Glomerular visceral epithelial cell (primary cell): Measurements from ENCODE around the gene LEFTY2.
"Not testable (repeated sequence)": the region's sequence is repeated elsewhere in the genome, so short reads cannot be mapped to it uniquely, and the experiment has no call there.

ENCODE experiments used
- DNase-seq: peaks from one replicate; pipeline ENCODE4 v3.0.0-alpha.2; 2016; ENCODE audit errors: extremely low spot score

LEFTY2 gene

GRCh38 chr1:225903623-225904022 lies 37.4 kb downstream of the LEFTY2 start:
- no peak for DNase-seq

DNA sequence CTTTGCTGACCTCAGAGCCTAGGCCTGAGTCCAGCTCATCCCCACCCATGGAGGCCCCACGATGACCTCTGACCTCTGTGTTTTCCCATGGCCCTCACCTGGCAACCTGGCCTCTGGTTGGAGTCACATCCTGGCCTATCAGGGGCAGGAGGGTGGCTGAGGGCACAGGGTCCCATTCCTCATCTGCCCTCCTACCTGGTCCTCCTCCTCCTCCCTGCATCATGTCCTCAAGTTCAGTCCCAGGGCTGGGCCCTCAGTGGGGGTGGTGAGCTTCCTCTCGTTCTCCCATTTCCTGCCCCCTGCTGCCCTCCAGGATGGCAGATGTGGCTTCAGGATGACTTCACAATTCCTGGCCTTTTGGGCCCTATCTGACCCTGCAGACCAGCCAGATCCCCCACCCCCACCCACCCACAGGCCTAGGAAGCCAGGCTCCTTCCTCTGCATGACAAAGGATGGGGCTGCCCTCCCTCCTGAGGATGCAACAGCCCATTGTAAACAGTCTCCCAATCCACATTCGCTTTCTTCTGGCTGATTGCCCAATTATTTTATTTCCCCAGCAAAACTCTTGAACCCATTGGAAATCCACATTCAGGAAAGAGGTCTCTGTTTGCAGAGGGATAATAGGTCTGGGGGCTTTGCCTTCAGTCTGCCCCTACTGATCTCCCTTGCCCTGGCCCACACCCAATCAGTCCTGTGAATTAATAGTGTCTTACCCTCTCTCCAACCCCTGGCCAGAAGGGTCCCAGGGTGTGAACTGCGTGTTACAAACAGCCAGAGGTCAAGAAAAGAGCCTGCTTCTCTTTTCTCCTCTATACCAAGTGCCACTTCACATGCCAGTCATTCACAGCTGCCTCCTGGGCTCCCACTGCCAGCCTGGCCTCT lies 41.7 kb downstream of the LEFTY2 start:
- no peak for DNase-seq

DNA sequence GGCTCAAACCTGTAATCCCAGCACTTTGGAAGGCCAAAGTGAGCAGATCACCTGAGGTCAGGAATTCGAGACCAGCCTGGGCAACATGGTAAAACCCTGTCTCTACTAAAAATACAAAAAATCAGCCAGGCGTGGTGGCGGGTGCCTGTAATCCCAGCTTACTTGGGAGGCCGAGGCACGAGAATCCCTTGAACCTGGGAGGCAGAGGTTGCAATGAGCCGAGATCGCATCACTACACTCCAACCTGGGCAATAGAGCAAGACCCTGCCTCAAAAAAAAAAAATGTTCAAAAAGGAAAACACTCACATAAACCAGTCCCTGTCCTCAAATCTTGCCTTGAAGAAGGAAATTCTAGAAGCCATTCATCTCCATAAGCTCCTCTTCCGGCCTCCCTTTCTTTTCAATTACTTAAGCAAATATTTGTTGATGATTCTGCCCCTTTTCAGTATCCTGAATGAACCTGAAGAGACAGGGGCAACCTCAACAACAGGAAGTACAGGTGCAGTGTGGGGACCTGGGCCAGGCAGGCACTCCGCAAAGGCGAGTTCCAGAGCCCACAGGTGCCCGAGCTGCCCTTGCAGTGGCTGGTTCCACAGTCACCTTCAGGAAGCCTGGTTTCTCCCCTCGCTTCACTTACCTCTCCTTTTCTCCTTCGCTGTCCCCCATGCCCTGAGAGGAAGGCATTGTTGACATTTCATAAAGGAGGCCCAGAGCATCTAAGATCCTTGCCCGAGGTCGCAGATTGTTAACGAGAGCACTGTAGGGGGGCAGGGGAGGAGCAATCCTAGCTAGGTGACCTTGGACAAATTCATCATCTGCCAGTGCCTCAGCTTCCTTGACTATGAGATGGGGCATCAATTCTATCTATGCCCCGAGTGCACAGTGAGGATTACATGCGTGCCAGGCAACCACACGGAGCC lies 43.2 kb downstream of the LEFTY2 start:
- no peak for DNase-seq

DNA sequence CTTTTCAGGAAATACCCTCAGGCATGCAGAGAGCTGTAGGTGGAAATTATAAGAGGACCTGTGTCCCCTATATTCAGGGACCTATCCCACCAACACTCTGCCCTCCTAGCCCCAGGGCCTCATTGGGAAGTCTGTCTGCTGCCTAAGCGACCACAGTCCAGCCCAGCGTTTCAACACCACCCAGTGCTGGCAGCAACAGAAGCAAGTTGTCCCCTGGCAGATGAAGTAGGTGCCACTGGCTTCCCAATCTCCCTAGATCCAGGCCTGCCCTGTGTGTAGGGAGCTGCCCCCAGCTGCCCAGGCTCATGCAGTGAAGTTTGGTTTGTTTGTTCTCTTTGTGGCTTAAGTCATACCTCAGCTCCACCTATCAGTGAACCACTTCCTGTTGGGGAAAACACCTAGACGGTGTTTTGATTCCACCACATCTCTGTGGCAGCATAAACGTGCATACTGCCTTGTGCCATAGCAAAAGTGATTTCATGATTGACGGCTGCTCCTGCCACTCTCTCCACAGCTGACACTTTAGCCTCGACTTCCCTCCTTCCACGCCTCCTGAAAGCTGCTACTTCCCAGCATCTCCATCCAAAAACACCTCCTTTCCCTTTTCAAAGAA lies 44.0 kb downstream of the LEFTY2 start:
- peak; percentile 72 for DNase-seq

- no peak for DNase-seq
These were observed 44.5 kb downstream of the LEFTY2 start for GRCh38 chr1:225896494-225896893.

DNA sequence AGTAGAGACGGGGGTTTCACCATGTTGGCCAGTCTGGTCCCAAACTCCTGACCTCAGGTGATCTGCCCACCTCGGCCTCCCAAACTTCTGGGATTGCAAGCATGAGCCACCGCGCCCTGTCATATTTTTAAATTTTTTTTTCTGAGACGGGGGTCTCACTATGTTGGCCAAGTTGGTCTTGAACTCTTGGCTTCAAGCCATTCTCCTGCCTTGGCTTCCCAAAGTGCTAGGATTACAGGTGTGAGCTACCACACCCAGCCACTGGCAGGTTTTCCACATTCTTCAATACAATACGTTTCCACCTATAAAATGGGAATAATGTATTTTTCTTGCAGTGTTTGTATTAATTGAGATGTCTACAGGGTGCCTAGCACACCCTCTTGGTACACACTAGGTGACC lies 48.7 kb downstream of the LEFTY2 start:
- no peak for DNase-seq

- DNase-seq: no peak
These were observed 49.6 kb downstream of the LEFTY2 start for GRCh38 chr1:225891229-225891972.

DNA sequence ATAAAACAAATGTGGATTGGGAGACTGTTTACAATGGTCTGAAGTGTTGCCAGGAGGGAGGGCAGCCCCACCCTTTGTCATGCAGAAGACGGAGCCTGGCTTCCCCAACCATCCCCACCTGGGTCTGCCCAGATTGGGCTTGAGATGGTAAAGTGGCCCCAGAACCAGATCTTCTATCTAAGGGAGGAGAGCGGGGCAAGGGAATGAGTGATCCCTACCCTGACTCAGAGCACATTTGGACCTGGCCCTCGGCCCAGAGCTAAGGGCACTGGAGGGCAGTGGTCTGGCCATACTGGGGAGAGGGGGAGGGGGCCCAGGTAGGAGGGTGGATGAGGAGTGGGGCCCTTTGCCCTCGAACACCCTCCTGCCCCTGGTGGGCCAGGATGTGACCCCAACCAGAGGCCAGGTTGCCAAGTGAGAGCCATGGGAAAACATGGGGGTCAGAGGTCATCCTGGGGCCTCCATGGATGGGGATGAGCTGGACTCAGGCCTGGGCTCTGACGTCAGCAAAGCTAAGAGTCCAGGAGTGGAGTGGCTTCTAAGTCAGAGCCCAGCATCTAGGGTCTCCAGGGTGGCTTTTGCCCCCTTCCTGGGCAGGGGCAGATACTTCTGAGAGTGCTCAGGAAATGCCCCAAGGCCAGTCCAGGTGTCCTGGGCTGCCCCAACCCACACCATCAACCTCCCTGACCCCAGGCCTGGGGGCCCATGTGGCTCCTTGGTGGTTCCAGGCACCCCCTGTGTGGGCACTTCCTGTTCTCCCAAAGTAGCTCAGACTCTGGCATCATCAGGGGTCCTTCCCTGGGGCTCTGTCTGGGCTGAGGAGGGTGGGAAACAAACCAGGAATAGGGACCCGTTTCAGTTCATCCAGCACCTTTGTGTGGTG lies 50.4 kb downstream of the LEFTY2 start:
- no peak for DNase-seq

DNA sequence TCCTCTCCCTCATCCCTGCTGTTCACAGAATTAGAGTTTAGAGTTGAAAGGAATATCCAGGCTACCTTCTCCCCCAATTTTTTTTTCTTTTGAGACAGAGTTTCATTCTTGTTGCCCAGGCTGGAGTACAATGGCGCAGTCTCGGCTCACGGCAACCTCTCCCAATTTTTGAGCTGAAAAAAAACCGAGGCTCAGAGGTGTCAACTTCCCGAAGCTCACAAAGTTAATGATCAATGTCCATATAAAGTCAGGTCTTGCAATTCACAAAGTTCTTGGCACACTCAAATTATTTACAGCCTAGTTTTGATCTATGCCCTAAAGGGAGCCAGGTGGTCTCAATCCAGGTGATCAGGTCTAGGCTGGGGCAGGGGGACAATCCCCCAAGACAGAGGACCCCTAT lies 51.3 kb downstream of the LEFTY2 start:
- no peak for DNase-seq

DNA sequence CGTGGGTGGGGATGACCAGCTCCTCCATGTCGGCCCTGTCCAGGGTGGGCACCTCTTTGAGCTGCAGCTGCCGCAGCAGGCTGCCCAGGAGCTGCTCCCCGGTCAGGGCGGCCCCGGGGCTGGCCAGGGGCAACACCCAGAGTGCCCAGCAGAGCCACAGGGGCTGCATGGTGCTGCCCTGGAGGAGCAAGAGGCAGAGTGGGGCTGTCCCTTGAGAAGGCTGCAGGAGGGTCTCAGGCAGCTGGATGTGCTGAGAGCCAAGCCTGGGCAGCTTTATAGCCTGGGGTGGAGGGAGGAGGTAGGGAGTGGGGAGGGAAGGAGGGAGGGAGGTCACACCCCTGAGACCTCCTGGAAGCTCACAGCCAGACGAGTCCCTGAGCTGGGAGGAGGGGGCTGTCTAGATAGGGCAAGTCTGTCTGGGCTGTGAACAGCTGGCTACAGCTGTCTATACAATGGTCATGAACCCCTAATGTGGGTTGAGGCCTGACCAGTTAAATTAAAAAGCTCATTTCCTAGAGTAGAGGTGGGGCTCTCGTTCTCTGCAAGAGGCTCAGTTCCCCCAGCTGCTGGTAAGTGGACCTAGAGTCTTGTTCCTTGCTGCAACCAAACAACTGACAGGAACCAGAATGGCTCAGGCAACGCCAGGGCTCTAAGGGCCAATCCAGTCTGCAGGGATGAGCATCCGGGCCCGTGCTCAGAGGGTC lies 52.0 kb downstream of the LEFTY2 start, which contains the start of gene LEFTY1:
Gene LEFTY1 (minus strand): TSS at position 249 of the 704 bp plus-strand sequence. CDS start 80 bp downstream, at position 169.
- no peak for DNase-seq

DNA sequence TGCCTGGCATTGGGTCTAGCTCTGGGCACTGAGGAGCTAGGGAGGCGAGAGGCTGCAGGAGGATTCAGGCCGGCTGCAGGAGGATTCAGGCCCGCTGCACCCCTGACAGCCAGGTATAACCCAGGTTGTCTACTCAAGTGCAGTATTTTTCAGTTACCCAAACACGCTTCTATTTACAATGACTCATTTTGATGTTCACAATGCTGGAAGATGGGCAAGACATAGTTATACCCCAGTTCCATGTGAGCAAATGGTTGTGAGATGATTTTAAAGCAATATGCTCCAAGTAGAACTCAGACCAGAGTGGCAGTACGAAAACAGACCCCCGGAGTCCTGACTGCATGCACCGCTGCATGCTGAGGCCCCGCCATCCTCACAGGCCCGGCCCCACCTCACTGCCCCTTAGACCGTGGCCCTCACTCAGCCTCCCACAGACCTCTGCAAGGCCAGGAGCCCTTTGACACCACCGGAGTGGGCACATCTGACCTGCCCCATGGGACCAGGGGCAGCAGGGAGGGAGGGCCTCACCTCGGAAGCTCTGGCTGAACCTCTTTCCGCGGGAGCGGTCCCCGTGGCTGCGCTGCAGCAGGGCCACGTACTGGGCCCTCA lies 52.6 kb downstream of the LEFTY2 start:
- no peak for DNase-seq

- not testable (repeated sequence) for DNase-seq
These were observed 53.3 kb downstream of the LEFTY2 start for GRCh38 chr1:225887554-225888288.

DNA sequence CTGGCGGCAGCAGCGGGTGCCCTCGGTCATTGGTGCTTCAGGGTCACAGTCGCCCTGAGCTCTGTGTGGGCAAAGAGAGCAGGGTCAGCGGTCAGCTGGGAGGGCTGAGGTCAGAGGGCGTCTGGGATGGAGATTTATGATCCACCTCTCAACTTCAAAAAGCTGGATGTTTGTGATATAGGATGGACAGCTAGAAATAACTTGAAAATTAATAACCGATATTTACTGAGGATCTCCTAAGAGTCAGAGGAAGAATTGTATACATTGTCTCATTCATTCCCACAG lies 54.0 kb downstream of the LEFTY2 start:
- DNase-seq: no peak
